SJSA1 (cell line): Measurements from ENCODE around the gene PLXNC1. TPM values are rescaled to one million over a fixed set of nuclear protein-coding genes. Genes with fewer than 3 reads are reported as not detected.

Experiments
- DNase-seq, 2 experiments: peaks; one replicate each; pipeline ENCODE4 v3.0.0-alpha.2; 2015 to 2020; ENCODE audit warnings: low spot score in 2 of 2, low read depth in 1 of 2
- H3K27ac ChIP-seq: fragments of 250-450 bp; sonication (Bioruptor Pico); 2 replicates; pipeline ENCODE4 v1.5.1; 2020; ENCODE audit warnings: mild to moderate bottlenecking, moderate library complexity
- H3K27me3 ChIP-seq: fragments of 250-450 bp; sonication (Bioruptor Pico); replicated peaks from 2 replicates; pipeline ENCODE4 v1.5.1; 2020; ENCODE audit warnings: mild to moderate bottlenecking, moderate library complexity
- H3K36me3 ChIP-seq: fragments of 250-450 bp; sonication (Bioruptor Pico); 2 replicates; pipeline ENCODE4 v1.5.1; 2020; ENCODE audit warnings: mild to moderate bottlenecking
- H3K4me1 ChIP-seq: fragments of 250-450 bp; sonication (Bioruptor Pico); replicated peaks from 2 replicates; pipeline ENCODE4 v1.6.1; 2021; ENCODE audit warnings: mild to moderate bottlenecking
- H3K4me3 ChIP-seq: fragments of 250-450 bp; sonication (Bioruptor Pico); 2 replicates; pipeline ENCODE4 v1.5.1; 2020; ENCODE audit warnings: mild to moderate bottlenecking
- H3K9me3 ChIP-seq: fragments of 250-450 bp; sonication (Bioruptor Pico); replicated peaks from 2 replicates; pipeline ENCODE4 v1.5.1; 2020; ENCODE audit warnings: mild to moderate bottlenecking
- total RNA-seq: library from RNA; depleted of rRNA; stranded (reverse); fragments of >200 nt; shearing (Covaris generic); gene quantifications from 2 replicates; pipeline ENCODE4 v1.2.3, GENCODE V29; 2014

The PLXNC1 gene
- total RNA-seq, 1 experiment from 2014 or later = 4.4 TPM

- peak; percentile 63 to 77 for DNase-seq
- Histone ChIP-seq H3K4me1 (peaks cover 9% of the 10 kb centered on the region), H3K27me3 (no peaks in the 10 kb centered on the region), H3K36me3 (no peaks in the 10 kb centered on the region), H3K9me3 (no peaks in the 10 kb centered on the region), H3K27ac (peak overlapping the region; percentile 30; the same call in 1 of the 2 replicates), H3K4me3 (peak overlapping the region; percentile 46)
Observed at GRCh38 chr12:94262228-94263010, 114.0 kb downstream of the PLXNC1 start.

GRCh38 chr12:94263011-94263811 is 114.8 kb downstream of the PLXNC1 start:
- peaks cover 9% of the 10 kb centered on the region for H3K4me1 ChIP-seq
- no peak overlapping the region for H3K27ac ChIP-seq
- no peaks in the 10 kb centered on the region for H3K9me3 ChIP-seq
- no peaks in the 10 kb centered on the region for H3K36me3 ChIP-seq
- no peaks in the 10 kb centered on the region for H3K27me3 ChIP-seq
- H3K4me3 ChIP-seq = peak overlapping the region; percentile 46
- no peak for DNase-seq

GRCh38 chr12:94263905-94264561 is 115.7 kb downstream of the PLXNC1 start:
- H3K4me1 ChIP-seq = peaks cover 9% of the 10 kb centered on the region
- no peaks in the 10 kb centered on the region for H3K27me3 ChIP-seq
- H3K9me3 ChIP-seq = no peaks in the 10 kb centered on the region
- H3K4me3 ChIP-seq = no peak overlapping the region
- DNase-seq = no peak
- H3K36me3 ChIP-seq = no peaks in the 10 kb centered on the region
- H3K27ac ChIP-seq = no peak overlapping the region

GRCh38 chr12:94264736-94265485 is 116.5 kb downstream of the PLXNC1 start:
- DNase-seq = no peak
- no peaks in the 10 kb centered on the region for H3K27me3 ChIP-seq
- H3K9me3 ChIP-seq = no peaks in the 10 kb centered on the region
- no peaks in the 10 kb centered on the region for H3K36me3 ChIP-seq
- no peak overlapping the region for H3K4me3 ChIP-seq
- peaks cover 9% of the 10 kb centered on the region for H3K4me1 ChIP-seq
- no peak overlapping the region for H3K27ac ChIP-seq

- no peak for DNase-seq
- H3K4me1 ChIP-seq = peaks cover 9% of the 10 kb centered on the region
- no peaks in the 10 kb centered on the region for H3K27me3 ChIP-seq
- no peaks in the 10 kb centered on the region for H3K36me3 ChIP-seq
- H3K9me3 ChIP-seq = no peaks in the 10 kb centered on the region
- H3K4me3 ChIP-seq = no peak overlapping the region
- no peak overlapping the region for H3K27ac ChIP-seq
Observed at GRCh38 chr12:94265539-94265938, 117.2 kb downstream of the PLXNC1 start.

GRCh38 chr12:94265966-94266745 is 117.8 kb downstream of the PLXNC1 start:
- no peaks in the 10 kb centered on the region for H3K27me3 ChIP-seq
- H3K27ac ChIP-seq = no peak overlapping the region
- no peak overlapping the region for H3K4me3 ChIP-seq
- DNase-seq = no peak
- peaks cover 9% of the 10 kb centered on the region for H3K4me1 ChIP-seq
- no peaks in the 10 kb centered on the region for H3K9me3 ChIP-seq
- no peaks in the 10 kb centered on the region for H3K36me3 ChIP-seq

- H3K27ac ChIP-seq = no peak overlapping the region
- H3K27me3 ChIP-seq = no peaks in the 10 kb centered on the region
- H3K36me3 ChIP-seq = no peaks in the 10 kb centered on the region
- H3K4me1 ChIP-seq = peaks cover 4% of the 10 kb centered on the region
- peak in 1 of 2 experiments; percentile 7 for DNase-seq
- H3K9me3 ChIP-seq = no peaks in the 10 kb centered on the region
- H3K4me3 ChIP-seq = no peak overlapping the region
Observed at GRCh38 chr12:94266796-94267536, 118.6 kb downstream of the PLXNC1 start.

- Histone ChIP-seq H3K36me3 (no peaks in the 10 kb centered on the region), H3K27ac (no peak overlapping the region), H3K27me3 (no peaks in the 10 kb centered on the region), H3K4me3 (no peak overlapping the region), H3K4me1 (0 out of 2 replicates have a peak, but pooled peaks cover 3% of the 10 kb centered on the region), H3K9me3 (no peaks in the 10 kb centered on the region)
- no peak for DNase-seq
Observed at GRCh38 chr12:94267537-94267872, 119.1 kb downstream of the PLXNC1 start.

GRCh38 chr12:94267921-94268471 is 119.6 kb downstream of the PLXNC1 start:
- Histone ChIP-seq H3K36me3 (no peaks in the 10 kb centered on the region), H3K4me3 (no peak overlapping the region), H3K27ac (no peak overlapping the region), H3K4me1 (no peaks in the 10 kb centered on the region), H3K9me3 (no peaks in the 10 kb centered on the region), H3K27me3 (no peaks in the 10 kb centered on the region)
- no peak for DNase-seq

GRCh38 chr12:94269316-94269999 is 121.1 kb downstream of the PLXNC1 start:
- H3K4me1 ChIP-seq = no peaks in the 10 kb centered on the region
- no peaks in the 10 kb centered on the region for H3K27me3 ChIP-seq
- H3K4me3 ChIP-seq = no peak overlapping the region
- no peak overlapping the region for H3K27ac ChIP-seq
- H3K9me3 ChIP-seq = no peaks in the 10 kb centered on the region
- no peak for DNase-seq
- no peaks in the 10 kb centered on the region for H3K36me3 ChIP-seq

- Histone ChIP-seq H3K9me3 (no peaks in the 10 kb centered on the region), H3K4me1 (no peaks in the 10 kb centered on the region), H3K36me3 (no peaks in the 10 kb centered on the region), H3K4me3 (no peak overlapping the region), H3K27ac (no peak overlapping the region), H3K27me3 (no peaks in the 10 kb centered on the region)
- DNase-seq = no peak
Observed at GRCh38 chr12:94271351-94271750, 123.0 kb downstream of the PLXNC1 start.

GRCh38 chr12:94272280-94272679 is 123.9 kb downstream of the PLXNC1 start:
- Histone ChIP-seq H3K27me3 (no peaks in the 10 kb centered on the region), H3K36me3 (no peaks in the 10 kb centered on the region)
- no peak for DNase-seq

More at GRCh38 chr12:94272280-94272679, 123.9 kb downstream of the PLXNC1 start:
- Histone ChIP-seq H3K4me3 (no peak overlapping the region), H3K27ac (no peak overlapping the region), H3K4me1 (no peaks in the 10 kb centered on the region), H3K9me3 (no peaks in the 10 kb centered on the region)
